SK-N-SH treated with all-trans-retinoic acid at 6 μM for 48 hours (cell line): ENCODE results near the gene GEMIN7.

ENCODE experiments used
- OSR1 ChIP-seq: fragments of 250-450 bp; sonication (Bioruptor Pico); IDR thresholded peaks from 2 replicates; pipeline ENCODE4 v1.8.0; 2022; ENCODE audit warnings: moderate library complexity, mild to moderate bottlenecking, inconsistent platforms
- SNAI2 ChIP-seq: fragments of 250-450 bp; sonication (Bioruptor Pico); IDR thresholded peaks from 2 replicates; pipeline ENCODE4 v1.5.0; 2020; ENCODE audit warnings: mild to moderate bottlenecking, moderate library complexity
- TOX ChIP-seq: fragments of 250-450 bp; sonication (Bioruptor Pico); IDR thresholded peaks from 2 replicates; pipeline ENCODE4 v1.8.0; 2021; ENCODE audit warnings: mild to moderate bottlenecking, moderate library complexity, borderline replicate concordance
- ZC3H10 ChIP-seq: fragments of 250-450 bp; sonication (Bioruptor Pico); IDR thresholded peaks from 2 replicates; pipeline ENCODE4 v1.5.1; 2021; ENCODE audit warnings: mild to moderate bottlenecking, moderate library complexity
- ZFP30 ChIP-seq: fragments of 450-650 bp; formaldehyde crosslinking; IDR thresholded peaks from 2 replicates; pipeline ENCODE4 v1.5.0; 2022; ENCODE audit warnings: mild to moderate bottlenecking, moderate library complexity
- ZNF70 ChIP-seq: fragments of 450-650 bp; formaldehyde crosslinking; IDR thresholded peaks from 2 replicates; pipeline ENCODE4 v1.5.0; 2020; ENCODE audit warnings: mild to moderate bottlenecking, moderate library complexity
- ZNF8 ChIP-seq: fragments of 450-650 bp; formaldehyde crosslinking; IDR thresholded peaks from 2 replicates; pipeline ENCODE4 v1.5.0; 2020; ENCODE audit warnings: mild to moderate bottlenecking, moderate library complexity
- TF ChIP-seq, protein P1 (sequence below): fragments of 250-450 bp; sonication (Bioruptor Pico); IDR thresholded peaks from 2 replicates; pipeline ENCODE4 v1.8.0; 2020; ENCODE audit warnings: mild to moderate bottlenecking, moderate library complexity, borderline replicate concordance

DNA sequence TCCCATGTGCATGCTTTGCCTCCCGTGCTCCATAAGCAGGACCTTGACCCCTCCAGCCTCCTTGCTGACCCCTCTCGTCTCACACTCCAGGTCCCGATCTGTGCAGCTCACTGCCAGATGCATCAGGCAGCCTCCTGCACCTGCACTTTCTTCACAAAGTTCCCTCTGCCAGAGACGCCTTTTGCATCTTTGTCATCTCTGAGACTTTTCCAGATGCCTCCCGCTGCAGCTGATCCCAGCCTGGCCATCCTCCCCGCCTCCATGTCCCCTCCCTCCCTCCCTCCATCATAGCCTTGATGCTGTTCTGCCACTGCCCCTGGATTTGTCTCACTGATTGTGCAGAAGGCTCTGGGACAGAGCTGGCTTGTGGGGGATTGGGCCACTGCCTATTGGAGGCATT is 43.8 kb downstream of the GEMIN7 start:
- TF ChIP-seq ZNF8 (CRISPR knock-in tag) (no peak), ZFP30 (CRISPR knock-in tag) (no peak), ZC3H10 (no peak), ZNF70 (CRISPR knock-in tag) (no peak), TOX (CRISPR knock-in tag) (no peak), OSR1 (CRISPR knock-in tag) (no peak), SNAI2 (no peak)
- TF ChIP-seq, protein P1, sequence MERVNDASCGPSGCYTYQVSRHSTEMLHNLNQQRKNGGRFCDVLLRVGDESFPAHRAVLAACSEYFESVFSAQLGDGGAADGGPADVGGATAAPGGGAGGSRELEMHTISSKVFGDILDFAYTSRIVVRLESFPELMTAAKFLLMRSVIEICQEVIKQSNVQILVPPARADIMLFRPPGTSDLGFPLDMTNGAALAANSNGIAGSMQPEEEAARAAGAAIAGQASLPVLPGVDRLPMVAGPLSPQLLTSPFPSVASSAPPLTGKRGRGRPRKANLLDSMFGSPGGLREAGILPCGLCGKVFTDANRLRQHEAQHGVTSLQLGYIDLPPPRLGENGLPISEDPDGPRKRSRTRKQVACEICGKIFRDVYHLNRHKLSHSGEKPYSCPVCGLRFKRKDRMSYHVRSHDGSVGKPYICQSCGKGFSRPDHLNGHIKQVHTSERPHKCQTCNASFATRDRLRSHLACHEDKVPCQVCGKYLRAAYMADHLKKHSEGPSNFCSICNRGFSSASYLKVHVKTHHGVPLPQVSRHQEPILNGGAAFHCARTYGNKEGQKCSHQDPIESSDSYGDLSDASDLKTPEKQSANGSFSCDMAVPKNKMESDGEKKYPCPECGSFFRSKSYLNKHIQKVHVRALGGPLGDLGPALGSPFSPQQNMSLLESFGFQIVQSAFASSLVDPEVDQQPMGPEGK (CRISPR knock-in tag), result no peak
